Measurements from ENCODE around the gene DEAF1. TPM values are rescaled to one million over a fixed set of nuclear protein-coding genes. Genes with fewer than 3 reads are reported as not detected.
"Not testable (repeated sequence)": the region's sequence is repeated elsewhere in the genome, so short reads cannot be mapped to it uniquely, and the experiment has no call there.

The DEAF1 gene
- total RNA-seq, 4 donors from 2014 or later, result 14.8 to 42.4 (median 25.2) TPM

GRCh38 chr11:737366-737765 lies 42.3 kb upstream of the DEAF1 start:
- in situ Hi-C loops (cut with MboI; ENCODE audit: low sequenced_read_pairs in 4 of 4) (loop anchor here in 1 of 4 donors (25.0 kb wide), 1 partner anchor 175 kb away; the partner anchor contains the start of genes LMNTD2 and RASSF7), intact Hi-C loops (cut with DNase I; ENCODE audit: low total_unique reads) (no loop called here)
- Histone ChIP-seq H3K9me3 (no peaks in the 10 kb centered on the region), H3K4me1 (no peaks in the 10 kb centered on the region), H3K27me3 (peaks cover 0 to 9% (median 0%) of the 10 kb centered on the region in 3 donors), H3K27ac (no peak overlapping the region), H3K36me3 (no peaks in the 10 kb centered on the region), H3K4me3 (no peak overlapping the region)
- ATAC-seq (no peak), DNase-seq (no peak)
- TF ChIP-seq CTCF (IDR thresholded peaks at IDR 0.05 in 4 of 5, conservative IDR thresholded peaks at IDR 0.05 in 1 of 5) (no peak), POLR2A (IDR thresholded peaks at IDR 0.05) (no peak)

GRCh38 chr11:734541-734940 lies 39.5 kb upstream of the DEAF1 start:
- H3K27ac ChIP-seq; H3K27me3 ChIP-seq; DNase-seq; ATAC-seq; intact Hi-C loops (cut with DNase I; ENCODE audit: low total_unique reads); H3K4me1 ChIP-seq; H3K4me3 ChIP-seq; H3K36me3 ChIP-seq; H3K9me3 ChIP-seq: not testable (repeated sequence)
- in situ Hi-C loops (cut with MboI; ENCODE audit: low sequenced_read_pairs in 4 of 4), result loop anchor here in 1 of 4 donors (25.0 kb wide), 1 partner anchor 172 kb away; the partner anchor contains the start of genes LMNTD2 and RASSF7

- Histone ChIP-seq H3K4me1 (peaks cover 0 to 5% of the 10 kb centered on the region in 2 donors), H3K27me3 (peaks cover 0 to 9% (median 0%) of the 10 kb centered on the region in 3 donors), H3K27ac (no peak overlapping the region), H3K4me3 (no peak overlapping the region), H3K36me3 (no peaks in the 10 kb centered on the region), H3K9me3 (no peaks in the 10 kb centered on the region)
- no peak for DNase-seq
- ATAC-seq, result no peak
- in situ Hi-C loops (cut with MboI; ENCODE audit: low sequenced_read_pairs in 4 of 4) (loop anchor here in 1 of 4 donors (25.0 kb wide), 1 partner anchor 171 kb away; the partner anchor contains the start of genes LMNTD2 and RASSF7), intact Hi-C loops (cut with DNase I; ENCODE audit: low total_unique reads) (no loop called here)
- TF ChIP-seq POLR2A (IDR thresholded peaks at IDR 0.05), result no peak
- no peak for TF ChIP-seq CTCF (IDR thresholded peaks at IDR 0.05 in 4 of 5, conservative IDR thresholded peaks at IDR 0.05 in 1 of 5)
Measured at GRCh38 chr11:733072-733471, 38.0 kb upstream of the DEAF1 start.

GRCh38 chr11:729492-730074 lies 34.6 kb upstream of the DEAF1 start:
- intact Hi-C loops (cut with DNase I; ENCODE audit: low total_unique reads), result loop anchor here (2.0 kb wide), 1 partner anchor 31 kb away; no protein-coding TSS in a partner anchor
- H3K36me3 ChIP-seq, result no peaks in the 10 kb centered on the region
- TF ChIP-seq CTCF (IDR thresholded peaks at IDR 0.05 in 4 of 5, conservative IDR thresholded peaks at IDR 0.05 in 1 of 5) (no peak), POLR2A (IDR thresholded peaks at IDR 0.05) (no peak)
- no peak for DNase-seq
- no peaks in the 10 kb centered on the region for H3K9me3 ChIP-seq
- in situ Hi-C loops (cut with MboI; ENCODE audit: low sequenced_read_pairs in 4 of 4), result loop anchor here in 1 of 4 donors (25.0 kb wide), 1 partner anchor 167 kb away; the partner anchor contains the start of genes LMNTD2 and RASSF7
- peaks cover 23 to 28% (median 26%) of the 10 kb centered on the region in 3 donors for H3K27me3 ChIP-seq
- no peak overlapping the region for H3K27ac ChIP-seq
- H3K4me3 ChIP-seq, result no peak overlapping the region
- H3K4me1 ChIP-seq, result peaks cover 0 to 19% of the 10 kb centered on the region in 2 donors
- ATAC-seq, result no peak

GRCh38 chr11:728901-729491 lies 34.0 kb upstream of the DEAF1 start:
- in situ Hi-C loops (cut with MboI; ENCODE audit: low sequenced_read_pairs in 4 of 4), result loop anchor here in 1 of 4 donors (25.0 kb wide), 1 partner anchor 167 kb away; the partner anchor contains the start of genes LMNTD2 and RASSF7
- peaks cover 27 to 31% (median 28%) of the 10 kb centered on the region in 3 donors for H3K27me3 ChIP-seq
- H3K4me3 ChIP-seq, result no peak overlapping the region
- no peak for ATAC-seq
- no peaks in the 10 kb centered on the region for H3K9me3 ChIP-seq
- H3K36me3 ChIP-seq, result no peaks in the 10 kb centered on the region
- peaks cover 0 to 19% of the 10 kb centered on the region in 2 donors for H3K4me1 ChIP-seq
- intact Hi-C loops (cut with DNase I; ENCODE audit: low total_unique reads), result loop anchor here (1.0 to 2.0 kb wide), 3 partner anchors 30 to 69 kb away; partner anchors contain the start of gene SLC25A22
- no peak overlapping the region for H3K27ac ChIP-seq
- no peak for DNase-seq
- TF ChIP-seq CTCF (IDR thresholded peaks at IDR 0.05 in 4 of 5, conservative IDR thresholded peaks at IDR 0.05 in 1 of 5) (no peak), POLR2A (IDR thresholded peaks at IDR 0.05) (no peak)

Measured in gastrocnemius medialis (tissue), 4 donors.